SKM-1 (cell line): ENCODE data around the gene SREBF2.

Experiments
- DNase-seq: peaks from one replicate; lab custom pipeline; 2025; ENCODE audit not compliant: unreplicated experiment; lab: John Stamatoyannopoulos, UW

SREBF2 gene

GRCh38 chr22:41832553-41833368 is at the start of gene SREBF2:
TSS of gene SREBF2 (plus strand) at chr22:41833105. CDS start at chr22:41833271, 166 bp downstream.
- peak; percentile 98 for DNase-seq

DNA sequence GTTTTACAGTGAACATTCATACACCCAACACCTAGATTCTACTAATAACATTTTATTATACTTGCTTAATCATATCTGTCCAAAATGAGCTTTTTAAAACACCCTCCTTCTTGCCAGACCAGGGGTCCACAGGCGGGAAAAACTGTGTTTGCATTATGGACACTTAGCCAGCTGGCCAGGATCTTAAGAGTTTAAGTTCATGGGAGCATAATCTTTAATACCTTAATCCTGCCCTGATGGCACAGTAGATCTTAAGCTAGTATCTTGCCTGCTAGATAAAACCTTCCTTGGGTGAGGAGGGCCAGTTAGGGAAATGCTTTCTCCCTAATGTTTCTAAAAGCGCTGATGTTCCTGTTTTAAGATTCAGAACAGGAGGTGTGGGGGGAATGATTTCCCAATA is 45.6 kb upstream of the SREBF2 start:
- DNase-seq, result no peak

GRCh38 chr22:41793871-41794270 is 39.0 kb upstream of the SREBF2 start:
- no peak for DNase-seq

GRCh38 chr22:41798736-41799135 is 34.2 kb upstream of the SREBF2 start:
- no peak for DNase-seq

GRCh38 chr22:41799486-41800347 is 33.2 kb upstream of the SREBF2 start:
- DNase-seq, result peak; percentile 28

- DNase-seq, result peak; percentile 89
Measured at GRCh38 chr22:41800348-41801146, 32.4 kb upstream of the SREBF2 start, which contains the start of gene CCDC134. TSS of gene CCDC134 (plus strand) at chr22:41800679. CDS start at chr22:41808891, 8,212 bp downstream.

DNA sequence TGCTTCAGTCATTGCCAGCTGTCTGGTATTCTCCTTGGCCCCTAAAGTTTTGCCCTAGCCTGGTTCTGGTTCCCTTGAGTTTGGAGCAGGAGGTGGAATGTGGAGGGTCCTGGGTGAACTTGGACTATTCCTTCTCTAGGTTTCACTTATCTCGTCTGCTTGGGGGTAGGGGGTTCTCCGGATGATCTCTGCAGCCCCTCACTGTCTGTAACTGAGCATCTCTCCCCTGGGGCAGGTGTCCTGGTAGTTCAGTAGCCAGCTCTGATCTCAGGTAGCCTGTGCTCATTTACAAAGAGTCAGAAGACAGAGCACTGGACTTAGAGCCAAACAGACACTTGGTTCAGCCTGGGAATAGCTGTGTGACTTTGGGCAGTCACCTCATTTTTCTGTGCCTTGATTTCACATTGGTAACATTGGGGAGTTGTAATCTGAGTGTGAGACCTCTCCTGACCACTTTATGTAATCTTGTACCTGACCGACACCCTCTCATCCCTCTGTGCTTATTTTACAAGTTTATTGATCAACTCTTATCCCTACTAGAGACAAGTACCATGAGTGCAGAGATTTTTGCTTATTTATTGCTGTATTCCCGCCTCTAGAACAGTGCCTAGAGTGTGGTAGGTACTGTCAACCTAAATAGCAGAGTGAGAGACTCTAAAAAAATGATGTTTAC is 31.6 kb upstream of the SREBF2 start:
- DNase-seq, result no peak

GRCh38 chr22:41801886-41802285 is 31.0 kb upstream of the SREBF2 start:
- DNase-seq, result no peak

DNA sequence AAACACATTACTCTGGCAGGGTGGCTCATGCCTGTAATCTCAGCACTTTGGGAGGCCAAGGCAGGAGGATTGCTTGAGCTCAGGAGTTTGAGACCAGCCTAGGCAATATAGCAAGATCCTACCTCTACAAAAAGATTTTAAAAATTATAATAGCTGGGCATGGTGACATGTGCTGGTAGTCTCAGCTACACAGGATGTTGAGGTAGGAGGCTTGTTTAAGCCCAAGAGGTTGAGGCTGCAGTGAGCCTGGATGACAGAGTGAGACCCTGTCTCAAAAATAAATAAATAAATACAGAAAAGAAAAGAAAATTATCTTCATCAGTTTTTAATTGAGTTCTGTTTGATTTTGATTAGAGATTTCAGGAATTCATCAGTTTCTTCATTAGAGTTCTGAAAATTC is 27.3 kb upstream of the SREBF2 start:
- no peak for DNase-seq

DNA sequence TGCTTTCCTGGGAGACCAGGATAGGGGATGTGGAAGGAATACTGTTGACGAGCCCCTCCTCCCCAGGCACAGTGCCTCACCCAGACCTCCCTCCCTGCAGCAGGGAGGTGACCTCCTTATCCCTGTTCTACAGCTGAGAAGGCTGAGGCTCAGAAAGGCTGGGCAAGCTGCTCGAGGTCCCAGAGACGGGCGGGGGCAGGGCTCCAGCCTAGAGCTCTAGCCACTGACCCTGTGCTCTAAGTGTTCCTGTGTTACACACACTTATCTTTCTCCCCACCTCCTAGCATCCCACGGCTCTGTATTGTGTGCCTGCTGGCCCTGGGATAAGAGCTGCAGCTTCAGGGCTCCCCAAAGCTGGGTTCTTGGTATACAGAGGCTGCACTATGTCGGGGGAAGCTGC is 24.5 kb upstream of the SREBF2 start:
- DNase-seq, result no peak

DNA sequence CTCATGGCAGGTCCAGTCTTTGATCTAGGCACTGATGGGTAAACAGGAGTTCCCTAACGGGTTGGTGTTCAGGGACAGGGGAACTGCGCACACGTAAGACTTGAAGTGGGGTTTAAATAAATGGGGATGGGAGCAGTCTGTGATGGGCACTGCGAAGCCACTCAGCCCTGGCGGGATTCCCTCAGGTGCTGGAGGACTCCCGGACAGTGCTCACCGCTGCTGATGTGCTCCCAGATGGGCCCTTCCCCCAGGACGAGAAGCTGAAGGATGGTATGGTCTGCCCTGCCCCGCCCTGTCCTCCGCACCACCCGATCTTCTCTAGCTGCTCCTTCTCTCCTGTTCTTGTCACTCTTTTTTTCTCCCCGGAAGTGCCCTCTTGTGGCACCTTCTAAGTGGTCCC is 22.9 kb upstream of the SREBF2 start:
- DNase-seq, result no peak

DNA sequence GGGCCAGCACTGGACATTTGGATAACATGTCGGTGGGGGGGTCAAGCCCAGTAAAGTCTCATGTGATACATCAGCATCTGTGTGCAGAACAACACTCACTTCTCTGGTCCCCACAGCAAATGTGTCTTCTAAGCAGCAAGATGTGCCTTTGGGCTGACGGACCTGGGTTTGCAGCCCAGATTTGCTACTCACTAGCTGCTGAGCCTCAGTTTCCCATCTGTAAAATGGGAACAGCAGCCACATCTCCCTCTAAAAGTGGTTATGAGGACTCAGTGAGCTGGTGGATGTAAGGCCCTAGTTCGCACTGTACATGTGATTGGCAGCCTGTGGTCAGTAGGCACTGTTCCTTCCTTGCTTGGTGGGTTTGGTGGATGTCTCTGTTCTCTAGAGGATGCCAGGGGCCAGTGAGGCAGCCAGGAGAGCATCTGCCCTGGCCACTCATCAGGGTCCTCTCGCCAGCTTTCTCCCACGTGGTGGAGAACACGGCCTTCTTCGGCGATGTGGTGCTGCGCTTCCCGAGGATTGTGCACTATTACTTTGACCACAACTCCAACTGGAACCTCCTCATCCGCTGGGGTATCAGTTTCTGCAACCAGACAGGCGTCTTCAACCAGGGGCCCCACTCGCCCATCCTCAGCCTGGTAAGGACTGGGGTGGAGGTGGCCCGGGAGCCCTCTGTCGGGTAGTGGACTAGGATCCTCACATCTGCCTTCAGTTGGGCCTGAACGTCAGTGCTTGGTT is 19.9 kb upstream of the SREBF2 start:
- no peak for DNase-seq

- DNase-seq, result no peak
Measured at GRCh38 chr22:41813726-41814410, 19.0 kb upstream of the SREBF2 start.

- DNase-seq, result no peak
Measured at GRCh38 chr22:41815716-41816115, 17.2 kb upstream of the SREBF2 start.

DNA sequence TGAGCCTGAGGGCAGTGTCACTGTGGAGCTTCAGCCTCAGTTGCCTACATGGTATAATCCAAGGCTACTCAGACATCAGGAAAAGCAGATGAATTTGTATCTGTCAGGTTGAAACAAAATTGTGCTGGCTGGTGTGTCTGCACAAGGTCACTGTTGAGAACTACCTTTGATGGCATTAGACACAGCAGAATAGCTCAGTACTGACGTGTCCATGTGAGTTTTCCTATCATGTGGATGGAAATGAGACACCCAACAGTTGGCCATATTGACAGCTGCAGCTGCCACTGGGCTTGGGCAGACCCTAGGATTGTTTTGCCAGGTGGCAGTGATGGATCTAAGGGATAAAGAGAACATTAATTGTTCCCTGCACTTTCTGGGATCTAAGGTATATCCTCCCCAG is 16.7 kb upstream of the SREBF2 start:
- no peak for DNase-seq

- no peak for DNase-seq
Measured at GRCh38 chr22:41816871-41817270, 16.0 kb upstream of the SREBF2 start.

DNA sequence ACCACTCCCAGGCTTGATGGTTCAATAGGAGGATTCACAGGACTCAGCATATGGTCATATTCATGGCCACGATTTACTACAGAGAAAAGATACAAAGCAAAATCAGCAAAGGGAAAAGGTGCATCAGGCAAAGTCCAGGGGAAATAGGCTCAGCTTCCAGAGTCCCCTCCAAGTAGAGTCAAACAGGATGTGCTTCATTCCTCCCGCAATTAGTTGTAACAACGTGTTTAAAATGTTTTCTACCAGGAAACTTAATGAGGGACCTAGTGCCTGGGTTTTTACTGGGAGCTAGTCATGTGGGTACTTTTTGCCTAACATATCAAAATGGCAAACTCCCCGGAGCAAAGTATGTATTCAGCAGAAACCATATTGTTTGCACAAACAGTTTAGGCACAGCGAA is 14.9 kb upstream of the SREBF2 start:
- DNase-seq, result no peak

GRCh38 chr22:41818596-41818995 is 14.3 kb upstream of the SREBF2 start:
- DNase-seq, result no peak

GRCh38 chr22:41819257-41819656 is 13.6 kb upstream of the SREBF2 start:
- DNase-seq, result no peak
